ENCODE measurements around the gene DNAH1.

DNAH1 gene

DNA sequence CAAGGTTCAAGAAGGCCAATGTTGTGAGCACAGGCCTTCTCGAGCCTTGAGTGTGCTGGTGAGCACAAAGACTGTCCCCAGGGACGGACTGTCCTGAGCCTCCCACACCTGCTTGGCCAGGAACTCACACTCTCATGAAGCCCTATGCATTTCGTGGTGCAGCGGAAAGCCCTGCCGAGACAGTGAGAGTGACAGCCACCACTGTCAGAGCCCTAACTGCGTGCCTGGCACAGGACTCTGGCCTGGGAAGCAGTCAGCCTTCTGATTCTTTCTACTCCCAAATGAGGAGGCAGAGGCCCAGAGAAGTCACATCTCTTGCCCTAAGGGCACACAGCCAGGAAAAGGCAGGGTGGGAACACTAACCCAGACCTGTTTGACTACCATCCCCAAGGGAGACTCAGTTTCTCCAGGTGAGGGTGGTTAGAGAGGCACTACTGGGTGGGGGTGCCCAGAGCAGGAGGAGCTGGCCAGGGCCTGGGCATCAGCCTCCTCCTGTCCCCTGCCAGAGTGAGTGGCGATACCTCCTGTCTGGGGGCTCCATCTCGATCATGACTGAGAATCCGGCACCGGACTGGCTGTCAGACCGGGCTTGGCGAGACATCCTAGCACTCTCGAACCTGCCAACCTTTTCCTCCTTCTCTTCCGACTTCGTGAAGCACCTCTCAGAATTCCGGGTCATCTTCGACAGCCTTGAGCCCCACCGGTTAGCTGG lies 78.0 kb downstream of the DNAH1 start:
- no peak for FAIRE-seq

GRCh38 chr3:52394751-52395502 lies 78.8 kb downstream of the DNAH1 start:
- FAIRE-seq = no peak

GRCh38 chr3:52395503-52395865 lies 79.4 kb downstream of the DNAH1 start:
- FAIRE-seq = no peak

GRCh38 chr3:52396011-52396906 lies 80.1 kb downstream of the DNAH1 start:
- FAIRE-seq = no peak

- FAIRE-seq = no peak
Measured at GRCh38 chr3:52396907-52397591, 80.9 kb downstream of the DNAH1 start.

DNA sequence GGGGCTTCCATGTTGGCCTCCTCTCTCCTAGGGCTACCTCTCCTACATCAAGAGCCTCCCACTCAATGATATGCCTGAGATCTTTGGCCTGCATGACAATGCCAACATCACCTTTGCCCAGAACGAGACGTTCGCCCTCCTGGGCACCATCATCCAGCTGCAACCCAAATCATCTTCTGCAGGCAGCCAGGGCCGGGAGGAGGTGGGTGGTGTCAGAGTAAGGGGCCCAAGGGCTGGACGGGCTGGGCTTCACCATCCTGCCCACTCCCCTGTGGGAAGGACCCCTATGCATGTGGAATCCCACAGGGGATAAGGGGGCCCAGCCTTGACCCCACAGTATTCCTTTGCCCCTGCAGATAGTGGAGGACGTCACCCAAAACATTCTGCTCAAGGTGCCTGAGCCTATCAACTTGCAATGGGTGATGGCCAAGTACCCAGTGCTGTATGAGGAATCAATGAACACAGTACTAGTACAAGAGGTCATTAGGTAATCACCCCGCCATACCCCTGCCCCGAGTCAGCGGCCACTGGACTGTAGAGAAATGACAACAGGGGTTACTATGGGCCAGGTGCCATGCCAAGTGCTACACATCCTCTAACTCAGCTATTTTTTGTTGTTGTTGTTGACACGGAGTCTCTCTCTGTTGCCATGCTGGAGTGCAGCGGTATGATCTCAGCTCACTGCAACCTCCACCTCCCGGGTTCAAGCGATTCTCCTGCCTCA lies 81.7 kb downstream of the DNAH1 start:
- no peak for FAIRE-seq

DNA sequence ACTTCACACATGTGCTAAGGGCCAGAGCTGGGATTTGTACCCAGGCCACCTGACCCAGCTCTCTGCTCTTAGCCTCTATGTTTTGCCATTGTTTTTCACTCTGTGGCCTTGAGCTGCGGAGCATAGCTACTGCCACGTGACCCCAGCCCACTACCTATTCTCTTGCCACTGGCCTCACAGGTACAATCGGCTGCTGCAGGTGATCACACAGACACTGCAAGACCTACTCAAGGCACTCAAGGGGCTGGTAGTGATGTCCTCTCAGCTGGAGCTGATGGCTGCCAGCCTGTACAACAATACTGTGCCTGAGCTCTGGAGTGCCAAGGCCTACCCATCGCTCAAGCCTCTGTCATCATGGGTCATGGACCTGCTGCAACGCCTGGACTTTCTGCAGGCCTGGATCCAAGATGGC lies 82.6 kb downstream of the DNAH1 start:
- no peak for FAIRE-seq

DNA sequence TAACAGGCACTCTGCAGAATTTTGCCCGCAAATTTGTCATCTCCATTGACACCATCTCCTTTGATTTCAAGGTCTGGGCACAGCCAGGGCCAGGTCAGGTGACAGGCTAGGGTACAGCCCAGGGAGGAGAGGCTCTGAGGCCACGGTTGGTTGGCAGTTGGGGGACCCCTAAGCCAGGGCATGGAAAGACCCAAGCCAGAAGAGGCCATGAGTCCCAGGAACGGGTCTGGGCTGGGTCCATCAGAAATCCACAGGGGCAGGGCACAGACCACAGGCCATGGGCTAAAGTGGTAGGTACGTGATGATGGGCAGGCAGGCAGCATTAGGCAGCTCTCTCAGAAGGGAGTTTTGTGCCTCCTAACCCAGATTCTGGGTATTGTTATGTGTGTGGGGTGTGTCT lies 83.0 kb downstream of the DNAH1 start:
- no peak for FAIRE-seq

- no peak for FAIRE-seq
Measured at GRCh38 chr3:52399593-52399992, 83.5 kb downstream of the DNAH1 start.

GRCh38 chr3:52400275-52400793 lies 84.2 kb downstream of the DNAH1 start:
- FAIRE-seq = no peak

GRCh38 chr3:52401021-52401420 lies 84.9 kb downstream of the DNAH1 start:
- no peak for FAIRE-seq

DNA sequence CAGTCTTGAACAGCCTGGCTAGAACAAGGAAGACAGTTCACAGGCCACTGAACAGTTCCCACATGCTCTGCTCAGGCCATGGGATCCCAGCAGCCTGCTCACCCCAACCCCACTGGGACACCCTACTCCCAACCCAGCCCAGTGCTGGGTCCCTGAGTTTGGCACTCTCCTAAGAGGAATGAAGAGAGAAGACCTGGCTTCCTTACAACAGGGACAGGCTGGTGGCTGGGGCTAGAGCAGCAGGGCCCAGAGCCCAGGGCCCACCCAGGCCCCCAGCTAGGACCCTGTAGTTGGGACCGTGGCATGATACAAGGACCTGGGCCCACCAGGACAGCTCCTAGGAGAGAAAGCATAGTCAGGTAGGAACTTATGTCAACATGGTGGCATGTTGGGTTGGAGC lies 85.4 kb downstream of the DNAH1 start:
- FAIRE-seq = no peak

DNA sequence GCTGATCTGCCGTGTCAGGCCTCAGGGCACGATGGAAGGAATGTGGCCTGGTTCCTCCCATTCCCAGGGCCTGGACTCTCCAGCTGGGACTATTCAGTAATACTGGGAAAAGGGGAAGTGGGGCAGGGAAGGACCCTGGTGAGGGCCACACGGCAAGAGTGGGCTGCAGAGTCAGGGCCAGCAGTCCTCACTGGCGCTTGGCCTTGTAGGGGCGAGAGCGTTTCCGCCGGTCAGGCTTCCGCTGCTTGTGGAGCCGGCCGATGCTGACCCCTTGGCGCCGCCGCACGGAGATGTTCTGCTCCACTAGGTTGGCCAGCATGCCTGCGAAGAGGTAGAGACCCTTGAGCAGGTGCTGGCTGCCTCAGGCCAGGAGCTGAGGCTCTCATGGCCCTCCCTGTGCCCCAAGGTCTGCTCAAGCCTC lies 86.0 kb downstream of the DNAH1 start:
- FAIRE-seq = no peak

DNA sequence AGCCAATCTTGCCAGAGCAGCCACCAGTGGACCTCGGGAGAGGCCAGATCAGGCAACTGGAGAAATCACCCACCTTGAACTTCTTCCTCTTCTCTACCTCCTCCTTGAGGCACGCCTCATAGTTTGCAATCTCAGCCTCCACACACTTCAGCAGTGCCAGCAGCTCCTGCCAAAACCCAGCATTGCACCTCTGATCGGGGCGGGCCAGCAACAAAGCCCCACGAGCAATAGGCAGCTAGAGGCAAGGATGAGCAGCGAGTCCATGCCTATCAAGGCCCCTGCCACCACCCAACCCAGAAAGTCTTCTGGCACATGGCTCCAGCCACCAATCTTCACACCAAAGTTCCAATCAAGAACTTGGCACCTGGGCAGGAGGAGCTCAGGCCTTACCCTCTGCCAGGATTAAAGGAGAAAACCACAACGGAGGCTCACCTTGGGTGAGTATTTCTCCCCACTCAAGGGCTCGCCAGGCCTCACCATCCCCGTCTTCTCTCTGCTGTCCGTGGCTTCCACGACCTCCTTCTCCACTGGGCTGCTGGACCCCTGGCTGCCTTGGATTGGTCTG lies 86.7 kb downstream of the DNAH1 start:
- FAIRE-seq = no peak

- no peak for FAIRE-seq
Measured at GRCh38 chr3:52403271-52403841, 87.2 kb downstream of the DNAH1 start.

- no peak for FAIRE-seq
Measured at GRCh38 chr3:52403955-52404354, 87.8 kb downstream of the DNAH1 start.

- no peak for FAIRE-seq
Measured at GRCh38 chr3:52404391-52404790, 88.3 kb downstream of the DNAH1 start.

DNA sequence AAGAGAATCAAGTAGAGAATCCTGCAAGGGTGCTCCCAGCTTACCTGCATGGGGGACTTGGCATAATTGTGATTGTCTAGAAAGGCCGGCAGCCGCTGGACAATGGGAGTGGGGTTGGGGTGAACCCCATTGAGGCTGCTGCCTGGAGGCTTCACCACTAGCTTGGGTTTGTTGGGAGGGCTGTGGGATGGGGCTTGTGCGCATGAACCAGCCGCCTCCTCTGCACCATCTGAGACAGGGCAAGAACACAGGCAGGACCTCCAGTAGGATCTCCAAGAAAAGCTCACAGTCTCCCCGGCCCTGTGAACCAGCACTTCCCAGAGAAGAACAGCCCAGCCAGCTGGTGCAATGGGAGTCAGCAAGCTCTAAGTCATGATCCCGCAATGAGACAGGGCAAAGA lies 88.9 kb downstream of the DNAH1 start:
- FAIRE-seq = no peak

- FAIRE-seq = no peak
Measured at GRCh38 chr3:52405601-52406110, 89.5 kb downstream of the DNAH1 start.

- FAIRE-seq = no peak
Measured at GRCh38 chr3:52406231-52406661, 90.1 kb downstream of the DNAH1 start.
